Kasumi-1 (cell line): ENCODE data around the gene UBIAD1.
"Not testable (repeated sequence)": the region's sequence is repeated elsewhere in the genome, so short reads cannot be mapped to it uniquely, and the experiment has no call there.

Experiments used
- DNase-seq, 2 experiments: peaks; one replicate each; lab custom pipeline; 2025; lab: John Stamatoyannopoulos, UW

UBIAD1 gene

GRCh38 chr1:11279630-11280029 is 6.6 kb downstream of the UBIAD1 start:
- no peak for DNase-seq

- peak in 1 of 2 experiments; percentile 11 for DNase-seq
Measured at GRCh38 chr1:11280719-11281376, 7.8 kb downstream of the UBIAD1 start.

GRCh38 chr1:11281518-11282331 is 8.7 kb downstream of the UBIAD1 start:
- DNase-seq = no peak

- DNase-seq = no peak
Measured at GRCh38 chr1:11283151-11283550, 10.2 kb downstream of the UBIAD1 start.

- DNase-seq = no peak
Measured at GRCh38 chr1:11284784-11285183, 11.8 kb downstream of the UBIAD1 start.

- peak; percentile 30 to 43 for DNase-seq
Measured at GRCh38 chr1:11285883-11286734, 13.1 kb downstream of the UBIAD1 start.

GRCh38 chr1:11286735-11287410 is 13.9 kb downstream of the UBIAD1 start:
- DNase-seq = no peak

- no peak for DNase-seq
Measured at GRCh38 chr1:11289064-11289463, 16.1 kb downstream of the UBIAD1 start.

GRCh38 chr1:11291049-11291448 is 18.1 kb downstream of the UBIAD1 start:
- DNase-seq = no peak

GRCh38 chr1:11293856-11294255 is 20.9 kb downstream of the UBIAD1 start:
- no peak for DNase-seq

- DNase-seq = no peak
Measured at GRCh38 chr1:11294951-11295350, 22.0 kb downstream of the UBIAD1 start.

- no peak for DNase-seq
Measured at GRCh38 chr1:11295905-11296304, 22.9 kb downstream of the UBIAD1 start.

- DNase-seq = not testable (repeated sequence)
Measured at GRCh38 chr1:11297774-11298173, 24.8 kb downstream of the UBIAD1 start.

- no peak for DNase-seq
Measured at GRCh38 chr1:11298390-11299224, 25.6 kb downstream of the UBIAD1 start.

GRCh38 chr1:11299225-11299574 is 26.2 kb downstream of the UBIAD1 start:
- DNase-seq = no peak

- no peak for DNase-seq
Measured at GRCh38 chr1:11301601-11302000, 28.6 kb downstream of the UBIAD1 start.

GRCh38 chr1:11302366-11302765 is 29.4 kb downstream of the UBIAD1 start:
- no peak for DNase-seq

GRCh38 chr1:11305516-11305915 is 32.5 kb downstream of the UBIAD1 start:
- not testable (repeated sequence) for DNase-seq

GRCh38 chr1:11307852-11308251 is 34.9 kb downstream of the UBIAD1 start:
- DNase-seq = no peak

- no peak for DNase-seq
Measured at GRCh38 chr1:11308699-11309224, 35.8 kb downstream of the UBIAD1 start.

- DNase-seq = no peak
Measured at GRCh38 chr1:11309385-11309784, 36.4 kb downstream of the UBIAD1 start.
